Vagina (tissue), 2 donors: Measurements from ENCODE around the gene WDR1.

Experiments used
- CTCF ChIP-seq, 3 experiments: fragments of 450-650 bp in 2 of 3; fragments of 200-600 bp in 1 of 3; sonication (generic) in 1 of 3; IDR thresholded peaks; one replicate each; pipeline ENCODE4 v1.5.1; 2017 to 2019; ENCODE audit warnings: antibody characterized with exemption in 3 of 3, mild to moderate bottlenecking in 2 of 3, moderate library complexity in 2 of 3
- POLR2A ChIP-seq, 2 donors: fragments of 450-650 bp; IDR thresholded peaks; one replicate each; pipeline ENCODE4 v1.6.1; 2017; ENCODE audit warnings: antibody characterized with exemption in 2 of 2, mild to moderate bottlenecking in 2 of 2, moderate library complexity in 2 of 2
- POLR2AphosphoS5 ChIP-seq, 2 donors: sonication (generic); formaldehyde crosslinking; IDR thresholded peaks; one replicate each; pipeline ENCODE4 v1.9.0; 2017; ENCODE audit warnings: antibody characterized with exemption in 2 of 2, mild to moderate bottlenecking in 2 of 2, low read depth in 1 of 2; ENCODE audit not compliant: insufficient read depth in 1 of 2

GRCh38 chr4:10134141-10134540 lies 17.5 kb upstream of the WDR1 start:
- TF ChIP-seq CTCF (IDR thresholded peaks at IDR 0.05), result no peak
- no peak for TF ChIP-seq POLR2AphosphoS5 (IDR thresholded peaks at IDR 0.05; ENCODE audit: insufficient read depth in 1 of 2, low read depth in 1 of 2)
- TF ChIP-seq POLR2A (IDR thresholded peaks at IDR 0.05), result no peak
